Activated naive CD4-positive, alpha-beta T cell treated with anti-CD3 and anti-CD28 coated beads, Interleukin-2, amount 10 ng/mL, durations not matched to agents 7 days and 5 days (primary cell): ENCODE data around the gene SDSL.

ENCODE experiments used
- CTCF ChIA-PET: fragments of 350-600 bp; sonication (Branson Sonifier 250); formaldehyde crosslinking; loops from one replicate; lab custom pipeline; 2021; ENCODE audit warnings: antibody characterized with exemption; lab: Charles Lee
- DNase-seq: peaks from one replicate; pipeline ENCODE4 v3.0.0-alpha.2; 2020
- H3K27ac Mint-ChIP-seq: one replicate; pipeline ENCODE4 v1.8.0; 2021; ENCODE audit warnings: mild to moderate bottlenecking, moderate library complexity, mixed read lengths
- H3K27me3 Mint-ChIP-seq: one replicate; pipeline ENCODE4 v1.8.0; 2021; ENCODE audit warnings: mild to moderate bottlenecking, mixed read lengths
- H3K36me3 Mint-ChIP-seq: one replicate; pipeline ENCODE4 v1.8.0; 2021; ENCODE audit warnings: mixed read lengths
- H3K4me1 Mint-ChIP-seq: one replicate; pipeline ENCODE4 v1.8.0; 2021; ENCODE audit warnings: mixed read lengths
- H3K4me3 Mint-ChIP-seq: one replicate; pipeline ENCODE4 v1.8.0; 2021; ENCODE audit warnings: mild to moderate bottlenecking, moderate library complexity, mixed read lengths
- H3K9me3 Mint-ChIP-seq: one replicate; pipeline ENCODE4 v1.8.0; 2021; ENCODE audit warnings: mixed read lengths

The SDSL gene

GRCh38 chr12:113439606-113440030, 17.4 kb downstream of the SDSL start:
- CTCF ChIA-PET, result interaction anchor here (0.6 to 1.2 kb wide), 2 partner anchors 64 to 128 kb away, joined by 3 to 4 read pairs; no protein-coding TSS in a partner anchor
- H3K4me1 Mint-ChIP-seq, result no peaks in the 10 kb centered on the region
- no peak for DNase-seq

GRCh38 chr12:113440336-113440735, 18.2 kb downstream of the SDSL start:
- Mint-ChIP-seq H3K27ac (no peak overlapping the region), H3K36me3 (no peaks in the 10 kb centered on the region), H3K4me1 (no peaks in the 10 kb centered on the region), H3K4me3 (no peak overlapping the region), H3K9me3 (no peaks in the 10 kb centered on the region), H3K27me3 (peaks cover 10% of the 10 kb centered on the region)
- DNase-seq, result no peak
- CTCF ChIA-PET, result interaction anchor here (0.6 to 1.2 kb wide), 3 partner anchors 21 to 129 kb away, joined by 3 to 4 read pairs (median 3); no protein-coding TSS in a partner anchor

More at GRCh38 chr12:113439606-113440030, 17.4 kb downstream of the SDSL start:
- Mint-ChIP-seq H3K9me3 (no peaks in the 10 kb centered on the region), H3K27ac (no peak overlapping the region), H3K36me3 (no peaks in the 10 kb centered on the region), H3K27me3 (peaks cover 10% of the 10 kb centered on the region), H3K4me3 (no peak overlapping the region)

DNA sequence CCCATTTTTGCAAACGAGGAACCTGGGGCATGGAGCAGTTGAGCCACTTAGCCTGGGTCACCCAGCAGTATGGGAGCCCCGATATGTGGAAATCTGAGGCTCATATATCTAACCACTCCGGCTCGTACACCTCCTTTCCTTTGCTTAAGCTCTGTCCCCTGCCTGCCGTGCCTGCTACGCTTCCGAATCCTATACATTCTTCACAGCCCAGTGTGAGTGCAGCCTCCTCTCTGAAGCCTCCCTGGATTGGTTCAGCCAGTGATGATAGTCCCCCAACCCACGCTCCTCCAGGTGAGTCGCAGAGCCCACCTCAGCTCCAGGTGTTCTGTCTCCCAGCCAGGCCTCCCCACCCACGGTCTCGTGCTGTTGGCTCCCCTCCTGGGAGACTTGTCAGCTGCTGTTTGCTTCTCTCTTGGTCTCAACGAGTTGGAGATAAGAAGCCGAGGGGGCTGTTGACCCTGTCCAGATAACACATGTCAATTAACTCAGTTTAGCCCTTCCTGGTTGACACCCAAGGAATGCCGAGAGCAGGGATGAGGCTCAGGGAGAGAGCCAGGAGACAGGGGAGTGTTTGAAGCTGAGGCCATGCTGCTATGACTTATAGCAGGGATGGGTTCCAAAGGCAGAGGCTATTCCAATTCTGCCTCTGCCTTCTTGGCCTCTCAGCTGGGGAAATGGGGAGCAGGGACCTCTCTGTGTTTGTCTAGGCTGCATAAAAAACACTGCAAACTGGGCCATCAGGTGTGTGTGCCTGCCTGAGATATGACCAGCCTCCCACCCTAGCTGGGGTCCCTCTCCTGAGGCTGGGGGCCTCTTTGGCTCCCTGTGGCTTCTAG, 19.0 kb downstream of the SDSL start:
- CTCF ChIA-PET, result interaction anchor here (1.0 to 1.2 kb wide), 2 partner anchors 21 to 129 kb away, joined by 3 to 4 read pairs; no protein-coding TSS in a partner anchor
- Mint-ChIP-seq H3K4me3 (no peak overlapping the region), H3K36me3 (no peaks in the 10 kb centered on the region), H3K4me1 (no peaks in the 10 kb centered on the region), H3K27ac (no peak overlapping the region), H3K9me3 (no peaks in the 10 kb centered on the region), H3K27me3 (peaks cover 13% of the 10 kb centered on the region)
- no peak for DNase-seq

DNA sequence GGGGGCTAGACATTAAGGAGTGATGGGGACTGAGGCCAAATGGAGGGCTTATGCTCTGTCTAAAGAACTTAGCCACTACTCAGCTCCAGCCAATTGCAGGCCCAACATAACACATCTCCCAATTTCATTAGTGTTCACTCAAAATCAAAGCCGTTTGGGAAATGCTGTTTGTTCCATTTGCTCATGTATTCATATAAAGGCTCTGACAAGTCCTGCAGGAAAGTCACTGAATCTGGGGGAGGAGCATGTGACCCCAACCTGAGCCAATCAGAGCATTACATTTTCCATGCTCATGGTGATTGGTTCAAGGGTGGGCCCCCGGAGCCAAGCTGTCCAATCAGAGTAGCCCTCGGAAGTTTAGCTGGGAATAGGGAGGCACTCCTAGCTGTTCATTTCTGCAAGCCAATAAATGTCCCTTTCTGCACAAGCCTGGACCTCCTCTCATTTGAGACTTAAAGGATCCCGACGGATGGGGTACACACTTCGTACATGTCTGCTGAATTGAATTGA, 20.9 kb downstream of the SDSL start:
- H3K4me1 Mint-ChIP-seq, result no peaks in the 10 kb centered on the region
- peaks cover 22% of the 10 kb centered on the region for H3K27me3 Mint-ChIP-seq
- no peaks in the 10 kb centered on the region for H3K9me3 Mint-ChIP-seq
- no peak for DNase-seq
- no peak overlapping the region for H3K4me3 Mint-ChIP-seq
- no peak overlapping the region for H3K27ac Mint-ChIP-seq
- no peaks in the 10 kb centered on the region for H3K36me3 Mint-ChIP-seq
- CTCF ChIA-PET, result interaction anchor here (0.7 kb wide), 1 partner anchor 18 kb away, joined by 3 read pairs; no protein-coding TSS in a partner anchor

DNA sequence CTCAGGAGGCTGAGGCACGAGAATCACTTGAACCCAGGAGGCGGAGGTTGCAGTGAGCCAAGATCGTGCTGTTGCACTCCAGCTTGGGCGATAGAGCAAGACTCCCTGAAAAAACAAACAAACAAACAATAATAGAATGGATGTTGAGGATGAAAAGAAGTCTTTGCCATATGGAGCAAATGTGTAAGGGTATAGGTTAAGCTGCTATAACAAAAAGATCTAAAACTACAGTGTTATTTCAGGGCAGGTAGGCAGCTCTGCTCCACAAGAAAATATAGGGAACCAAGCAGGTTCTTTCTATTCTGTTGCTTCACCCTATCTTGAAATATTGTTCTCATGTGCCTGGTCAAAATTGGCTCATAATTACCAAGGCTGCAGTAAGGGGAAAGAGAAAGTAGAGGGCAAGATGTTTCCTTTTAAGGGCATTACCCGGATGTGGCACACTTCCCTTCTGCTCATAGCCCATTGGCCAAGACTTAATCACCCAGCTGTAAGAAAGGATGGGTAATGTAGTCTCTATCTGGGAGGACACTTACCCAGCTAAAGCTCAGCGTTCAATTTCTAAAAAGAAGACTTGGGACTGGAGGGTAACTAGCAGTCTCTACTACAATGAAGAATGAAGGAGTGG, 23.5 kb downstream of the SDSL start:
- no peak for DNase-seq
- no peak overlapping the region for H3K27ac Mint-ChIP-seq
- H3K27me3 Mint-ChIP-seq, result peaks cover 30% of the 10 kb centered on the region
- CTCF ChIA-PET, result interaction anchor here (1.6 kb wide), 1 partner anchor 20 kb away, joined by 5 read pairs; no protein-coding TSS in a partner anchor
- H3K4me3 Mint-ChIP-seq, result no peak overlapping the region
- H3K4me1 Mint-ChIP-seq, result no peaks in the 10 kb centered on the region
- H3K9me3 Mint-ChIP-seq, result no peaks in the 10 kb centered on the region
- H3K36me3 Mint-ChIP-seq, result no peaks in the 10 kb centered on the region

DNA sequence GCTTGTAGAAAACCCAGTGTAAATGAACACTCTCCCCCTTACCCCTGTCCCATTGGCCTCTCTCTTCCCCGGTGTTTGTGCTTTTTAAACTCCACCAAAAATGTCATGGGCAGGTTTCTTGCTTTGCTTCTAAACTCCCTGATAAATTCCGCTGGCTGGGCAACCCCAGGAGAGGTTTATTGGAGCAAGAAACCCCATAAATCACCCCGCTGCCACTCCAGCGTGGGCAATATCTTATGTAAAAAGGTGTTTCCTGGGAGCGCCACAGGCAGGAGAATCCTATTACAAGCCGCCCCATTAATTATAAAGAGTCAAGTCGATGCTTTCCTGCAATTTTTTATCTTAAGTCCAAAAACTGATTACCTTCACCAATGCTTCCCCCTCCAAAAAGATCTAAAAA, 26.7 kb downstream of the SDSL start:
- CTCF ChIA-PET, result no interaction called here
- H3K36me3 Mint-ChIP-seq, result no peaks in the 10 kb centered on the region
- no peaks in the 10 kb centered on the region for H3K9me3 Mint-ChIP-seq
- no peak overlapping the region for H3K27ac Mint-ChIP-seq
- H3K4me3 Mint-ChIP-seq, result no peak overlapping the region
- H3K27me3 Mint-ChIP-seq, result peaks cover 38% of the 10 kb centered on the region
- H3K4me1 Mint-ChIP-seq, result no peaks in the 10 kb centered on the region
- no peak for DNase-seq

- H3K4me3 Mint-ChIP-seq, result no peak overlapping the region
- H3K4me1 Mint-ChIP-seq, result no peaks in the 10 kb centered on the region
- no peaks in the 10 kb centered on the region for H3K9me3 Mint-ChIP-seq
- CTCF ChIA-PET, result no interaction called here
- peaks cover 34% of the 10 kb centered on the region for H3K27me3 Mint-ChIP-seq
- H3K36me3 Mint-ChIP-seq, result no peaks in the 10 kb centered on the region
- DNase-seq, result no peak
- H3K27ac Mint-ChIP-seq, result no peak overlapping the region
Observed at GRCh38 chr12:113449299-113449698, 27.1 kb downstream of the SDSL start.

- H3K27me3 Mint-ChIP-seq, result peaks cover 33% of the 10 kb centered on the region
- no peaks in the 10 kb centered on the region for H3K9me3 Mint-ChIP-seq
- CTCF ChIA-PET, result no interaction called here
- no peaks in the 10 kb centered on the region for H3K4me1 Mint-ChIP-seq
- no peak for DNase-seq
- H3K27ac Mint-ChIP-seq, result no peak overlapping the region
- H3K36me3 Mint-ChIP-seq, result no peaks in the 10 kb centered on the region
- no peak overlapping the region for H3K4me3 Mint-ChIP-seq
Observed at GRCh38 chr12:113449839-113450238, 27.7 kb downstream of the SDSL start.

GRCh38 chr12:113452458-113452857, 30.3 kb downstream of the SDSL start:
- H3K4me1 Mint-ChIP-seq, result no peaks in the 10 kb centered on the region
- no peaks in the 10 kb centered on the region for H3K9me3 Mint-ChIP-seq
- H3K27ac Mint-ChIP-seq, result no peak overlapping the region
- peaks cover 36% of the 10 kb centered on the region for H3K27me3 Mint-ChIP-seq
- H3K36me3 Mint-ChIP-seq, result no peaks in the 10 kb centered on the region
- CTCF ChIA-PET, result no interaction called here
- DNase-seq, result no peak
- H3K4me3 Mint-ChIP-seq, result no peak overlapping the region

DNA sequence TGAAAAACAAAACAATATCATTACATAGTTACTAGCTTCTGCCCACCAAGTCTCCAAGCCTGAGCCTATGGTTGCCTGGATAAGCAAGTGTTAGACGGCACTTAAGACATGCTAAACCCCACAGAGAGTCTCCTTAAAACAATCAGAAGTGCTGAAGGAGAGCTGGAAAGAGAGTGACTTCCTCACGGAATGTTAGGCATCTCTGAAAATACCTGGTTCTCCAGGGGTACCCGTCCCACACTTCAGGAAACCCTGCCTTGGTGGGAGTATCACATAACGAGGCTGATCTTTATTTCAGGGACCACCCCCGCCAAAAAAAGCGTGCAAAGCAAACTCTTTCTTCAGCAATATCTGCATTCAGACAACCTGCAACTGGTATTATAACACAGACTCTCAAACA, 31.1 kb downstream of the SDSL start:
- Mint-ChIP-seq H3K9me3 (no peaks in the 10 kb centered on the region), H3K27me3 (peaks cover 31% of the 10 kb centered on the region), H3K36me3 (no peaks in the 10 kb centered on the region), H3K27ac (no peak overlapping the region), H3K4me3 (no peak overlapping the region), H3K4me1 (no peaks in the 10 kb centered on the region)
- CTCF ChIA-PET, result no interaction called here
- no peak for DNase-seq

GRCh38 chr12:113456199-113456598, 34.0 kb downstream of the SDSL start:
- Mint-ChIP-seq H3K27me3 (peaks cover 52% of the 10 kb centered on the region), H3K4me1 (no peaks in the 10 kb centered on the region)
- CTCF ChIA-PET, result interaction anchor here (0.7 kb wide), 1 partner anchor 67 kb away, joined by 4 read pairs; no protein-coding TSS in a partner anchor

DNA sequence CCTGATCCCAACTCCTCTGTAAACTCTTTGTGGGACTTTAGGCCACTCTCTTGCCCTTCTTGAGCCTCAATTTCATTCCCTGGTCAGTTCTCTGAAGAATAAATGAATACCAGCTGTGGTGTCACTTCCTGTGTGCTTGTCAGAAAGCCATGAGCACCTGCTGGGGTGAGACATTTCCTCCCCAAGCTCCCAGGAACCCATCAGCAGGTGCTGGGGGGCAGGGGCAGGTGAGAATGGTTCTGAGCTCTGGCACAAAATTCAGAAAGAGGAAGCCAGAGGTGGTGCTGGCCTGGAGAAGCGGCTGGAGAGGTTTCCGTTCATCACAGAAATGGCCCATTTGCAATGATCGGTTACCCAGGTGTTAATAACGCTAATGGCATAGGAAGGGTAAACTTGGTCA, 34.6 kb downstream of the SDSL start:
- CTCF ChIA-PET, result interaction anchor here (0.7 kb wide), 1 partner anchor 66 kb away, joined by 4 read pairs; no protein-coding TSS in a partner anchor
- no peaks in the 10 kb centered on the region for H3K36me3 Mint-ChIP-seq
- DNase-seq, result no peak

More at GRCh38 chr12:113456199-113456598, 34.0 kb downstream of the SDSL start:
- no peaks in the 10 kb centered on the region for H3K9me3 Mint-ChIP-seq
- no peak overlapping the region for H3K27ac Mint-ChIP-seq
- H3K36me3 Mint-ChIP-seq, result no peaks in the 10 kb centered on the region
- no peak for DNase-seq
- H3K4me3 Mint-ChIP-seq, result no peak overlapping the region

DNA sequence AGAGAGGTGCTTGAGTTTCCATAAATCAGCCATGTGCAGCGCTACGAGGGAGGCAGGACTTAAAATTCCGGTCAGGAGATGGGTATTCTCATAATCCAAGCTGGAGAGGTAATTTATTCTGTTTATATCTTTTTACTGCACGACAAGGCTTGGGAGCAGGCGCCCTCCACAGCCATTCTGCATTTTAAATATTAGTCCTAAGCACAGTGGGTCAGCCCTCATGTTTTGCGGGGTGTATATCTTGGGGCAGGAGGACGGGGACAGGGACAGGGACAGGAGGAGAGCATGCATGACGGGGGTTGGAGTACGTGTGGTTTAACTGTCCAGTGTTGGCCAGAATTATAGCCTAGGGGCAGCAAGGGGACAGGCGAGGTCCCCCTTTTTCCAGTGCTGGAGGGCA, 35.0 kb downstream of the SDSL start:
- CTCF ChIA-PET, result no interaction called here
- no peak overlapping the region for H3K4me3 Mint-ChIP-seq
- peaks cover 62% of the 10 kb centered on the region for H3K27me3 Mint-ChIP-seq
- H3K9me3 Mint-ChIP-seq, result no peaks in the 10 kb centered on the region
- no peak overlapping the region for H3K27ac Mint-ChIP-seq
- no peaks in the 10 kb centered on the region for H3K36me3 Mint-ChIP-seq
- DNase-seq, result no peak
- H3K4me1 Mint-ChIP-seq, result peaks cover 3% of the 10 kb centered on the region

More for the DNA sequence above, 34.6 kb downstream of the SDSL start:
- peaks cover 58% of the 10 kb centered on the region for H3K27me3 Mint-ChIP-seq
- H3K27ac Mint-ChIP-seq, result no peak overlapping the region
- H3K4me1 Mint-ChIP-seq, result peaks cover 2% of the 10 kb centered on the region
- H3K9me3 Mint-ChIP-seq, result no peaks in the 10 kb centered on the region
- no peak overlapping the region for H3K4me3 Mint-ChIP-seq

DNA sequence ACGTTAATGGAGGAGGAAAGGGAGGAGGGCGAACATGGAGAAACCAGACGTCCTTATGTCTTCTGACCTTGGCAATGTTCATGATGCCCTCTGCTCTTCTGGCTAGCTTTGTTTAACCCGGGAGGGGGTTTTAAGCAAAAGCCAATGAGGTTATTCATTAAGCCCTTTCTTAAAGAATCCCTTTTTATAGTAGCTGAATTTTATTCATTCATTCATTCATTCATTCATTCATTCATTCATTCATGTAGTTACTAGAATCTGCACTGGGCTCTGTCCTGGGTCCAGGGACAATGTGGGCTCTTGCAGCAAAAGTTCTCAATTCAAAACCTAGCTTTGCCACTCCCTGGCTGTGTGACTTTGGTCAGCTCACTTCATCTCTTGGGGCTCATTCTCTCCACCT, 35.5 kb downstream of the SDSL start:
- no peaks in the 10 kb centered on the region for H3K9me3 Mint-ChIP-seq
- no peak for DNase-seq
- H3K36me3 Mint-ChIP-seq, result no peaks in the 10 kb centered on the region
- peaks cover 63% of the 10 kb centered on the region for H3K27me3 Mint-ChIP-seq
- no peak overlapping the region for H3K4me3 Mint-ChIP-seq
- CTCF ChIA-PET, result no interaction called here
- H3K4me1 Mint-ChIP-seq, result peaks cover 8% of the 10 kb centered on the region
- H3K27ac Mint-ChIP-seq, result no peak overlapping the region
